ENCODE measurements around the gene PRTN3. TPM values are rescaled to one million over a fixed set of nuclear protein-coding genes. Genes with fewer than 3 reads are reported as not detected.

The PRTN3 gene
- polyA plus RNA-seq, 1 donor (not counting 4 experiments of a cell fraction or from before 2014, with no cell fraction given), result not detected

DNA sequence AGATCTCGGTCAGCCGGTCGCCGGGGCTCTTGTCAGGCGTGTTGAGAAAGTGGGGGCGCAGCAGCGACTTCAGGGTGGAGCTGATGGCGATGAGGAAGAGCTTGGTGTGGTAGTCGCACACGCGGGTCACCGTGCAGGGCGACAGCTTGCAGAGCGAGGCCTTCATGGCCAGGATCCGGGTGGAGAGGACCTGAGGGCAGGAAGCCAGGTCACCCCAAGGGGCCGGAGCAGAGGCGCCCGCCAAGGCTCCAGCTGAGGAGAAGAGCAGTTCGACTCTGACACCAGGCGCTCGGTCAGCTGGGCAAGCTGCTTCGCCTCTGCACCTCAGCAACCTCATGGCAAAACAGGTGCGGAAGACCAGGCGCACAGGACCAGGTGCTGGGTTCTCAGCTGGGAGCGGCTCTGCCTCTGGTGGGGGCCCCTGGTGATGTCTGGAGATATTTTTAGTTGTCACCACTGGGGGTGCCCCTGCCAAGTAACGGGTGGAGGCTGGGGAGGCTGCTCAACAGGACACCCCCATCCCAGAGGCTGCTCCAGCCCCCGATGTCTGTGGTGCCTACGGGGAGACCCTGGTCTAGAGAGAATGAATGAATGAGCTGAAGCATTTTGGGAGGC is 34.6 kb downstream of the PRTN3 start:
- Histone ChIP-seq H4K20me1 (ENCODE audit: control insufficient read depth, extremely low read depth, insufficient read depth, low read length) (no peaks in the 10 kb centered on the region), H3K9me1 (ENCODE audit: control insufficient read depth, extremely low read depth, insufficient read depth, low read length) (no peaks in the 10 kb centered on the region), H3K27ac (ENCODE audit: control insufficient read depth, insufficient read depth, low read length) (no peak overlapping the region), H3K9ac (ENCODE audit: control insufficient read depth, extremely low read depth, insufficient read depth, low read length) (no peak overlapping the region), H3K79me2 (ENCODE audit: control insufficient read depth, insufficient read depth, low read length) (no peaks in the 10 kb centered on the region), H3K4me2 (ENCODE audit: control insufficient read depth, extremely low read depth, insufficient read depth, low read depth, low read length) (no peak overlapping the region), H3K9me3 (ENCODE audit: control insufficient read depth, low read depth, low read length) (no peaks in the 10 kb centered on the region), H3K4me3 (ENCODE audit: control insufficient read depth in 2 of 3, extremely low read depth in 1 of 3, insufficient read depth in 2 of 3, low read depth in 1 of 3, low read length in 3 of 3) (no peak overlapping the region), H2AFZ (ENCODE audit: control insufficient read depth, low read length) (no peak overlapping the region), H3K27me3 (ENCODE audit: control insufficient read depth, extremely low read depth, insufficient read depth, low read length) (no peaks in the 10 kb centered on the region), H3K4me1 (ENCODE audit: control insufficient read depth, extremely low read depth, insufficient read depth, low read length) (peaks cover 15% of the 10 kb centered on the region), H3K36me3 (ENCODE audit: control insufficient read depth in 2 of 2, extremely low read depth in 1 of 2, insufficient read depth in 2 of 2, low read length in 2 of 2) (peaks cover 8 to 18% of the 10 kb centered on the region in 2 experiments)
- TF ChIP-seq, protein P1, sequence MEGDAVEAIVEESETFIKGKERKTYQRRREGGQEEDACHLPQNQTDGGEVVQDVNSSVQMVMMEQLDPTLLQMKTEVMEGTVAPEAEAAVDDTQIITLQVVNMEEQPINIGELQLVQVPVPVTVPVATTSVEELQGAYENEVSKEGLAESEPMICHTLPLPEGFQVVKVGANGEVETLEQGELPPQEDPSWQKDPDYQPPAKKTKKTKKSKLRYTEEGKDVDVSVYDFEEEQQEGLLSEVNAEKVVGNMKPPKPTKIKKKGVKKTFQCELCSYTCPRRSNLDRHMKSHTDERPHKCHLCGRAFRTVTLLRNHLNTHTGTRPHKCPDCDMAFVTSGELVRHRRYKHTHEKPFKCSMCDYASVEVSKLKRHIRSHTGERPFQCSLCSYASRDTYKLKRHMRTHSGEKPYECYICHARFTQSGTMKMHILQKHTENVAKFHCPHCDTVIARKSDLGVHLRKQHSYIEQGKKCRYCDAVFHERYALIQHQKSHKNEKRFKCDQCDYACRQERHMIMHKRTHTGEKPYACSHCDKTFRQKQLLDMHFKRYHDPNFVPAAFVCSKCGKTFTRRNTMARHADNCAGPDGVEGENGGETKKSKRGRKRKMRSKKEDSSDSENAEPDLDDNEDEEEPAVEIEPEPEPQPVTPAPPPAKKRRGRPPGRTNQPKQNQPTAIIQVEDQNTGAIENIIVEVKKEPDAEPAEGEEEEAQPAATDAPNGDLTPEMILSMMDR (optimal IDR thresholded peaks at IDR 0.05 in 1 of 3, IDR thresholded peaks at IDR 0.05 in 1 of 3, conservative IDR thresholded peaks at IDR 0.05 in 1 of 3; ENCODE audit: extremely low read depth in 1 of 3, insufficient read depth in 2 of 3, low read length in 3 of 3), result no peak
- TF ChIP-seq EZH2 (IDR thresholded peaks at IDR 0.05; ENCODE audit: low read length), result no peak
- FAIRE-seq (no peak), DNase-seq (ENCODE audit: low read depth, low spot score) (no peak)
- dilution Hi-C loops (cut with MboI; ENCODE audit: extremely low pct_ligation_motif_present, low sequenced_read_pairs), result no loop called here

DNA sequence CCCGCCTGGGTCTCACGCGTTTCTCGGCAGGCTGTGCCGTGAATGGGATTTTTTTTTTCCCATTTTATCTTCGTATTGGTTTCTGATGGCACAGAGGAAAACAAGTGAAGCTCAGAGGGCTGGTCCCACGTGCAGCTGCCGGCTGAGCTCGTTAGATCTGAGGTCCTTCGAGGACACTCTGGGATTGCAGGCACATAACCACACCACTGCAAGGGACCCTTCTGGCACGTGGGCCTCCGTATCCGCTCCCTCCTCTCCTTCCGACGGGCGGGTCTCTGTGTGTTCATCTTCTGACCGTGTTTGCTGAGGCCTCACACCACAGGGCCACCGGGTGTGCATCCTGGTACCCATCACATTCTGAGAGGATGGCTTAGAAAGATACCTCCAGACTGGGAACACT is 35.3 kb downstream of the PRTN3 start:
- H3K4me1 ChIP-seq (ENCODE audit: control insufficient read depth, extremely low read depth, insufficient read depth, low read length), result peaks cover 15% of the 10 kb centered on the region
- H3K9ac ChIP-seq (ENCODE audit: control insufficient read depth, extremely low read depth, insufficient read depth, low read length), result no peak overlapping the region
- FAIRE-seq, result no peak
- no peaks in the 10 kb centered on the region for H4K20me1 ChIP-seq (ENCODE audit: control insufficient read depth, extremely low read depth, insufficient read depth, low read length)
- TF ChIP-seq EZH2 (IDR thresholded peaks at IDR 0.05; ENCODE audit: low read length), result no peak
- TF ChIP-seq, protein P1 (optimal IDR thresholded peaks at IDR 0.05 in 1 of 3, IDR thresholded peaks at IDR 0.05 in 1 of 3, conservative IDR thresholded peaks at IDR 0.05 in 1 of 3; ENCODE audit: extremely low read depth in 1 of 3, insufficient read depth in 2 of 3, low read length in 3 of 3), result no peak
- no peak for DNase-seq (ENCODE audit: low read depth, low spot score)
- no peaks in the 10 kb centered on the region for H3K9me3 ChIP-seq (ENCODE audit: control insufficient read depth, low read depth, low read length)
- H3K79me2 ChIP-seq (ENCODE audit: control insufficient read depth, insufficient read depth, low read length), result no peaks in the 10 kb centered on the region
- no peak overlapping the region for H2AFZ ChIP-seq (ENCODE audit: control insufficient read depth, low read length)
- H3K9me1 ChIP-seq (ENCODE audit: control insufficient read depth, extremely low read depth, insufficient read depth, low read length), result no peaks in the 10 kb centered on the region
- H3K4me2 ChIP-seq (ENCODE audit: control insufficient read depth, extremely low read depth, insufficient read depth, low read depth, low read length), result no peak overlapping the region
- no peaks in the 10 kb centered on the region for H3K27me3 ChIP-seq (ENCODE audit: control insufficient read depth, extremely low read depth, insufficient read depth, low read length)
- dilution Hi-C loops (cut with MboI; ENCODE audit: extremely low pct_ligation_motif_present, low sequenced_read_pairs), result no loop called here
- H3K36me3 ChIP-seq (ENCODE audit: control insufficient read depth in 2 of 2, extremely low read depth in 1 of 2, insufficient read depth in 2 of 2, low read length in 2 of 2), result peaks cover 6 to 21% of the 10 kb centered on the region in 2 experiments
- no peak overlapping the region for H3K4me3 ChIP-seq (ENCODE audit: control insufficient read depth in 2 of 3, extremely low read depth in 1 of 3, insufficient read depth in 2 of 3, low read depth in 1 of 3, low read length in 3 of 3)
- no peak overlapping the region for H3K27ac ChIP-seq (ENCODE audit: control insufficient read depth, insufficient read depth, low read length)
